HepG2 (cell line): ENCODE data around the gene SH2D6. TPM values are rescaled to one million over a fixed set of nuclear protein-coding genes. Genes with fewer than 3 reads are reported as not detected.

Experiments
- ASH2L ChIP-seq: fragments of 300-600, 200-600 bp; sonication (generic); IDR thresholded peaks from 2 replicates; pipeline ENCODE4 v1.7.0; 2017; ENCODE audit warnings: low read depth, mild to moderate bottlenecking, moderate library complexity, mixed read lengths, low read length; ENCODE audit not compliant: insufficient read length
- ATF7-NPFF ChIP-seq: sonication (generic); formaldehyde crosslinking; IDR thresholded peaks from 2 replicates; pipeline ENCODE4 v1.8.1; 2023; ENCODE audit warnings: mild to moderate bottlenecking, low read depth, missing genetic modification reagents, moderate library complexity
- HDAC6 ChIP-seq: fragments of 200-600 bp; sonication (generic); IDR thresholded peaks from 2 replicates; pipeline ENCODE4 v1.7.0; 2017; ENCODE audit warnings: mild to moderate bottlenecking, antibody characterized with exemption, low read length, low read depth
- POGZ ChIP-seq: sonication (generic); formaldehyde crosslinking; IDR thresholded peaks from 2 replicates; pipeline ENCODE4 v1.4.0; 2020; ENCODE audit warnings: mild to moderate bottlenecking, missing genetic modification reagents
- PPARG ChIP-seq: conservative IDR thresholded peaks from 2 replicates; pipeline ENCODE4 v1.6.1; 2016; ENCODE audit warnings: missing biosample characterization, missing genetic modification reagents
- PRDM15 ChIP-seq: sonication (generic); formaldehyde crosslinking; IDR thresholded peaks from 2 replicates; pipeline ENCODE4 v1.4.0; 2020; ENCODE audit warnings: missing genetic modification reagents
- RXRA ChIP-seq: sonication (generic); formaldehyde crosslinking; IDR thresholded peaks from 2 replicates; pipeline ENCODE4 v1.5.1; 2020; ENCODE audit warnings: missing genetic modification reagents
- SIX4 ChIP-seq: sonication (generic); formaldehyde crosslinking; IDR thresholded peaks from 2 replicates; pipeline ENCODE4 v1.4.0; 2020; ENCODE audit warnings: missing genetic modification reagents
- SKIL ChIP-seq: sonication (generic); formaldehyde crosslinking; IDR thresholded peaks from 2 replicates; pipeline ENCODE4 v1.8.0; 2022; ENCODE audit warnings: missing genetic modification reagents, mild to moderate bottlenecking, moderate library complexity, borderline replicate concordance
- SMARCE1 ChIP-seq: fragments of 450-650 bp; IDR thresholded peaks from 2 replicates; pipeline ENCODE4 v1.6.1; 2017; ENCODE audit warnings: borderline replicate concordance
- SOX6 ChIP-seq, 2 experiments: fragments of 450-650 bp in 1 of 2; sonication (generic) in 1 of 2; formaldehyde crosslinking in 1 of 2; IDR thresholded peaks; 2 replicates each; pipeline versions ENCODE4 v1.4.0 to v1.6.1; 2017 to 2020; ENCODE audit warnings: antibody characterized with exemption in 1 of 2, mild to moderate bottlenecking in 1 of 2, missing genetic modification reagents in 1 of 2
- STAG1 ChIP-seq: sonication (generic); formaldehyde crosslinking; IDR thresholded peaks from 2 replicates; pipeline ENCODE4 v1.4.0; 2020; ENCODE audit warnings: missing genetic modification reagents
- STAT6 ChIP-seq: sonication (generic); formaldehyde crosslinking; IDR thresholded peaks from 2 replicates; pipeline ENCODE4 v1.4.0; 2020; ENCODE audit warnings: missing genetic modification reagents, mild to moderate bottlenecking, borderline replicate concordance
- ZBTB49 ChIP-seq: sonication (generic); formaldehyde crosslinking; IDR thresholded peaks from 2 replicates; pipeline ENCODE4 v1.4.0; 2020; ENCODE audit warnings: missing genetic modification reagents, borderline replicate concordance
- ZNF180 ChIP-seq: sonication (generic); formaldehyde crosslinking; IDR thresholded peaks from 2 replicates; pipeline ENCODE4 v1.4.0; 2020; ENCODE audit warnings: low read depth, missing genetic modification reagents, borderline replicate concordance
- ZNF235 ChIP-seq: sonication (generic); formaldehyde crosslinking; IDR thresholded peaks from 2 replicates; pipeline ENCODE4 v1.8.1; 2023; ENCODE audit warnings: mild to moderate bottlenecking, missing genetic modification reagents, borderline replicate concordance
- ZNF263 ChIP-seq: sonication (generic); formaldehyde crosslinking; IDR thresholded peaks from 2 replicates; pipeline ENCODE4 v1.4.0; 2020; ENCODE audit warnings: missing genetic modification reagents
- ZNF501 ChIP-seq: sonication (generic); formaldehyde crosslinking; IDR thresholded peaks from 2 replicates; pipeline ENCODE4 v1.5.1; 2020; ENCODE audit warnings: mild to moderate bottlenecking, moderate library complexity, missing genetic modification reagents
- polyA plus RNA-seq, 8 experiments: library from polyadenylated mRNA; depleted of rRNA in 3 of 8; stranded (reverse) in 7 of 8; unstranded in 1 of 8; fragments of >200 nt; fragmentation: Illumina TruSeq in 4 of 8; extraction: Trizol in 4 of 8; gene quantifications; 2 replicates each; pipeline versions ENCODE4 v1.2.1 to v1.2.3, GENCODE V29; 2011 to 2016; ENCODE audit warnings: low read depth in 4 of 8, missing spikeins in 1 of 8, mixed read lengths in 1 of 8; ENCODE audit not compliant: insufficient read depth in 1 of 8
- total RNA-seq, 5 experiments: library from RNA; depleted of rRNA; stranded (reverse); fragments of >200 nt; fragmentation: Illumina TruSeq; extraction: Trizol; gene quantifications; 2 replicates each; pipeline ENCODE4 v1.2.3, GENCODE V29; 2016; ENCODE audit warnings: low read depth in 1 of 5

Gene SH2D6
- total and polyA plus RNA-seq, 2 of the 13 experiments (the other 11 are each of a cell fraction or from before 2014, with no cell fraction given) = 0.11 to 0.26 TPM

GRCh38 chr2:85455552-85456090, 37.1 kb downstream of the SH2D6 start (continued):
- TF ChIP-seq SKIL (CRISPR knock-in tag) = no peak
- TF ChIP-seq POGZ (CRISPR knock-in tag) = no peak
- peak; percentile 81; the same call in 1 of the 2 replicates for TF ChIP-seq ZNF263
- TF ChIP-seq STAG1 (CRISPR knock-in tag) = peak; percentile 26; the same call in 1 of the 2 replicates
- TF ChIP-seq PPARG (CRISPR knock-in tag) = peak; percentile 57; the same call in 1 of the 2 replicates
- no peak for TF ChIP-seq RXRA (CRISPR knock-in tag)
- TF ChIP-seq ASH2L = no peak
- TF ChIP-seq STAT6 (CRISPR knock-in tag) = no peak
- TF ChIP-seq ZBTB49 (CRISPR knock-in tag) = no peak
- no peak for TF ChIP-seq SOX6 (IDR thresholded peaks at IDR 0.05)
- TF ChIP-seq SOX6 (CRISPR knock-in tag; IDR thresholded peaks at IDR 0.05) = peak; percentile 49; the same call in 1 of the 2 replicates
- no peak for TF ChIP-seq HDAC6
- TF ChIP-seq ATF7-NPFF (CRISPR knock-in tag) = no peak
- no peak for TF ChIP-seq SMARCE1
- TF ChIP-seq ZNF180 (CRISPR knock-in tag) = no peak
- TF ChIP-seq PRDM15 (CRISPR knock-in tag) = no peak
- no peak for TF ChIP-seq ZNF235 (CRISPR knock-in tag)
- TF ChIP-seq ZNF501 = 0 out of 2 replicates have a peak, but pooled peaks have one; percentile 23
- no peak for TF ChIP-seq SIX4 (CRISPR knock-in tag)
